IMR-90 (cell line): ENCODE results near the gene RBM42. TPM values are rescaled to one million over a fixed set of nuclear protein-coding genes. Genes with fewer than 3 reads are reported as not detected.

Source experiments
- BHLHE40 ChIP-seq: fragments of 150-350 bp; IDR thresholded peaks from 2 replicates; pipeline ENCODE4 v1.6.1; 2016; ENCODE audit warnings: mild to moderate bottlenecking, low read depth, low read length
- MAZ ChIP-seq: IDR thresholded peaks from 2 replicates; pipeline ENCODE4 v1.6.1; 2012; ENCODE audit warnings: low read depth, mild to moderate bottlenecking, low read length, improper control_type of control experiment, moderate library complexity, borderline replicate concordance
- RCOR1 ChIP-seq: IDR thresholded peaks from 2 replicates; pipeline ENCODE4 v1.6.1; 2012; ENCODE audit warnings: mild to moderate bottlenecking, low read length, improper control_type of control experiment; ENCODE audit not compliant: insufficient replicate concordance
- polyA plus RNA-seq, 3 experiments: library from polyadenylated mRNA; depleted of rRNA; stranded (reverse); fragments of >200 nt; gene quantifications; 2 replicates each; pipeline ENCODE4 v1.2.3, GENCODE V29; 2012; ENCODE audit warnings: low replicate concordance in 1 of 3
- total RNA-seq: library from RNA; depleted of rRNA; stranded (reverse); fragments of >200 nt; gene quantifications from 2 replicates; pipeline ENCODE4 v1.2.3, GENCODE V29; 2012

RBM42 gene
- total and polyA plus RNA-seq, 2 of the 4 experiments (the other 2 are of a cell fraction) = 19.0 to 41.5 TPM

DNA sequence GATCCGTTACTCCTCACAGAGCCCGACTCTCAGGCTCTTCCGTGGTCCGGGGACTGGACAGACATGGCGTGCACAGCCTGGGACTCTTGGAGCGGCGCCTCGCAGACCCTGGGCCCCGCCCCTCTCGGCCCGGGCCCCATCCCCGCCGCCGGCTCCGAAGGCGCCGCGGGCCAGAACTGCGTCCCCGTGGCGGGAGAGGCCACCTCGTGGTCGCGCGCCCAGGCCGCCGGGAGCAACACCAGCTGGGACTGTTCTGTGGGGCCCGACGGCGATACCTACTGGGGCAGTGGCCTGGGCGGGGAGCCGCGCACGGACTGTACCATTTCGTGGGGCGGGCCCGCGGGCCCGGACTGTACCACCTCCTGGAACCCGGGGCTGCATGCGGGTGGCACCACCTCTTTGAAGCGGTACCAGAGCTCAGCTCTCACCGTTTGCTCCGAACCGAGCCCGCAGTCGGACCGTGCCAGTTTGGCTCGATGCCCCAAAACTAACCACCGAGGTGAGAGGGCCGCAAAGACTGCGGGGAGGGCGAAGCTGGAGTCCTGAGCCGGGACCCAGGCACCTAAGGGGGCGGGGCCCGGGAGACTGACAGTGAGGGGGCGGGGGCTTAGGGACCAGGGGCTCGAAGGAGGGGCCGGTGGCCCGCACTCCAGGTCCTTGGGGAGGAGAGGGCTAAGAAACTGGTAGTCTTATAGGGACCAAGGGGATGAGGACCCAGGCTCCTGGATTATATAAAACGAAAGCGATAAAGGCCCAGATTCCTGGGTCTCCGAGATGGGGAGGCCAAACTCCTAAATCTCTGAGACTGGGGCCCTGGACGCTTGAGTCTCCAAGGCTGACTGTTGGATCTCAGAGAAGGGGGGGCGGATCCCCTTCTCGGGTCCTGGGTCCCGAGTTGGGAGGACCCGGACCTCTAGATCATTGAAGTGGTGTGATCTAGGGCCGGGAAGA lies 14.7 kb downstream of the RBM42 start (continued):
- TF ChIP-seq MAZ (peak; percentile 36; the same call in 1 of the 2 replicates), RCOR1 (no peak), BHLHE40 (peak; percentile 96)
